WI38 (cell line): Measurements from ENCODE around the gene RIOK3.

Experiments
- H3K4me3 ChIP-seq: 2 replicates; pipeline ENCODE4 v1.5.1; 2011; ENCODE audit warnings: low read depth, mild to moderate bottlenecking, control low read depth, low read length
- CTCF ChIP-seq: IDR thresholded peaks from 2 replicates; pipeline ENCODE4 v1.5.1; 2012; ENCODE audit warnings: low read depth, mild to moderate bottlenecking, control low read depth, low read length

Gene RIOK3

GRCh38 chr18:23498117-23498516 is 45.0 kb downstream of the RIOK3 start:
- TF ChIP-seq CTCF = no peak
- no peak overlapping the region for H3K4me3 ChIP-seq

- peak; percentile 78 for TF ChIP-seq CTCF
- no peak overlapping the region for H3K4me3 ChIP-seq
Observed at GRCh38 chr18:23498877-23499276, 45.8 kb downstream of the RIOK3 start.

- TF ChIP-seq CTCF = no peak
Observed at GRCh38 chr18:23499291-23499781, 46.2 kb downstream of the RIOK3 start.

GRCh38 chr18:23501626-23502025 is 48.5 kb downstream of the RIOK3 start:
- no peak overlapping the region for H3K4me3 ChIP-seq
- TF ChIP-seq CTCF = no peak

More at GRCh38 chr18:23499291-23499781, 46.2 kb downstream of the RIOK3 start:
- no peak overlapping the region for H3K4me3 ChIP-seq

- H3K4me3 ChIP-seq = peak overlapping the region; percentile 87
- TF ChIP-seq CTCF = no peak
Observed at GRCh38 chr18:23502516-23503037, 49.5 kb downstream of the RIOK3 start.

- TF ChIP-seq CTCF = no peak
- peak within 1 kb of the TSS; percentile 87 for H3K4me3 ChIP-seq
Observed at GRCh38 chr18:23503038-23503962, 50.2 kb downstream of the RIOK3 start, which contains the start of gene RMC1. TSS of gene RMC1 (plus strand) at chr18:23503511. CDS start at chr18:23503619, 108 bp downstream.

GRCh38 chr18:23503963-23504344 is 50.9 kb downstream of the RIOK3 start:
- no peak for TF ChIP-seq CTCF
- H3K4me3 ChIP-seq = peak overlapping the region; percentile 87
